PC-3 (cell line): ENCODE data around the gene PCDHB12. TPM values are rescaled to one million over a fixed set of nuclear protein-coding genes. Genes with fewer than 3 reads are reported as not detected.
"Not testable (repeated sequence)": the region's sequence is repeated elsewhere in the genome, so short reads cannot be mapped to it uniquely, and the experiment has no call there.

Source experiments
- ATAC-seq: fragments of 200-7000 bp; cut with Tn5 transposase; 2 replicates; pipeline ENCODE4 v1.9.1; 2020; ENCODE audit warnings: mild to moderate bottlenecking, moderate library complexity
- BruUV-seq: library from RNA; stranded (reverse); fragments of 400-500 nt; replicated peaks from 2 replicates; lab custom pipeline; 2021; lab: Mats Ljungman, UMichigan
- CTCF ChIA-PET: fragments of 300-600 bp; sonication (Branson Sonifier 250); formaldehyde crosslinking; loops from one replicate; lab custom pipeline; 2022; ENCODE audit warnings: antibody characterized with exemption; lab: Charles Lee
- POLR2A ChIA-PET: fragments of 300-600 bp; sonication (Branson Sonifier 250); formaldehyde crosslinking; loops from one replicate; lab custom pipeline; 2022; ENCODE audit warnings: antibody characterized with exemption; ENCODE audit not compliant: unreplicated experiment; lab: Charles Lee
- DNase-seq: peaks from one replicate; pipeline ENCODE4 v3.0.0-alpha.2; 2015
- H2AFZ ChIP-seq: fragments of 300-600 bp; sonication (generic); 2 replicates; pipeline ENCODE4 v1.6.0; 2016; ENCODE audit warnings: antibody characterized with exemption, low read length
- H3F3A ChIP-seq: fragments of 300-600 bp; sonication (generic); one replicate; pipeline ENCODE4 v1.6.0; 2017; ENCODE audit warnings: antibody characterized with exemption, low read length, control low read depth, mild to moderate bottlenecking; ENCODE audit not compliant: unreplicated experiment
- H3K27ac ChIP-seq: fragments of 300-600 bp; sonication (generic); 2 replicates; pipeline ENCODE4 v1.5.1; 2016; ENCODE audit warnings: mild to moderate bottlenecking, low read length
- H3K27me3 ChIP-seq: fragments of 300-600 bp; sonication (generic); 2 replicates; pipeline ENCODE4 v1.6.1; 2016; ENCODE audit warnings: low read length, mixed read lengths
- H3K36me3 ChIP-seq: fragments of 300-600 bp; sonication (generic); 2 replicates; pipeline ENCODE4 v1.6.1; 2016; ENCODE audit warnings: low read depth, mixed run types, low read length, mixed read lengths
- H3K4me1 ChIP-seq: fragments of 300-600 bp; sonication (generic); 2 replicates; pipeline ENCODE4 v1.5.1; 2016; ENCODE audit warnings: low read length; ENCODE audit not compliant: insufficient read depth
- H3K4me2 ChIP-seq: fragments of 300-600 bp; sonication (generic); 2 replicates; pipeline ENCODE4 v1.6.0; 2016; ENCODE audit warnings: low read length
- H3K4me3 ChIP-seq: fragments of 300-600 bp; sonication (generic); 2 replicates; pipeline ENCODE4 v1.5.1; 2016; ENCODE audit warnings: mild to moderate bottlenecking, low read length, mixed read lengths
- H3K79me2 ChIP-seq: fragments of 300-600 bp; sonication (generic); 2 replicates; pipeline ENCODE4 v1.6.1; 2017; ENCODE audit warnings: low read length, mixed read lengths
- H3K9ac ChIP-seq: fragments of 300-600 bp; sonication (generic); 2 replicates; pipeline ENCODE4 v1.6.0; 2016; ENCODE audit warnings: mild to moderate bottlenecking, low read length
- H3K9me2 ChIP-seq: fragments of 300-600 bp; sonication (generic); replicated peaks from 2 replicates; pipeline ENCODE4 v1.6.1; 2016; ENCODE audit warnings: mixed run types, low read length, mixed read lengths
- H3K9me3 ChIP-seq: fragments of 300-600 bp; sonication (generic); 2 replicates; pipeline ENCODE4 v1.6.1; 2016; ENCODE audit warnings: low read length, mixed read lengths
- H4K20me1 ChIP-seq: fragments of 300-600 bp; sonication (generic); 2 replicates; pipeline ENCODE4 v1.6.1; 2016; ENCODE audit warnings: low read length, mixed read lengths
- CTCF ChIP-seq: fragments of 300-600 bp; sonication (generic); conservative IDR thresholded peaks from 2 replicates; pipeline ENCODE4 v1.5.1; 2017; ENCODE audit warnings: antibody characterized with exemption, low read depth, mild to moderate bottlenecking, low read length
- EZH2 ChIP-seq: fragments of 300-600 bp; sonication (generic); IDR thresholded peaks from one replicate; pipeline ENCODE4 v1.6.1; 2017; ENCODE audit warnings: antibody characterized with exemption, mild to moderate bottlenecking, low read length; ENCODE audit not compliant: unreplicated experiment
- intact Hi-C: fragments of 100-400 bp; cut with micrococcal nuclease; formaldehyde crosslinking; loops from 2 replicates; pipeline ENCODE4 v1.9.0; 2023
- total RNA-seq: library from RNA; depleted of rRNA; stranded (reverse); fragments of >200 nt; gene quantifications from 2 replicates; pipeline ENCODE4 v1.2.3, GENCODE V29; 2014

Gene PCDHB12
- total RNA-seq, 1 experiment from 2014 or later, result 0.15 TPM

- H3K4me2 ChIP-seq, result no peak overlapping the region
- H4K20me1 ChIP-seq, result no peaks in the 10 kb centered on the region
- no peak overlapping the region for H2AFZ ChIP-seq
- no peaks in the 10 kb centered on the region for H3F3A ChIP-seq
- CTCF ChIA-PET, result no interaction called here
- BruUV-seq, result no TSS peak
- TF ChIP-seq EZH2, result no peak
- TF ChIP-seq CTCF, result no peak
- no peaks in the 10 kb centered on the region for H3K36me3 ChIP-seq
- H3K9me3 ChIP-seq, result peaks cover 12% of the 10 kb centered on the region
- H3K79me2 ChIP-seq, result no peaks in the 10 kb centered on the region
- no peak overlapping the region for H3K9ac ChIP-seq
- no peaks in the 10 kb centered on the region for H3K27me3 ChIP-seq
- H3K27ac ChIP-seq, result no peak overlapping the region
- ATAC-seq, result no peak
- no peaks in the 10 kb centered on the region for H3K4me1 ChIP-seq
- no peaks in the 10 kb centered on the region for H3K9me2 ChIP-seq
- no peak for DNase-seq
- no peak overlapping the region for H3K4me3 ChIP-seq
- POLR2A ChIA-PET, result no interaction called here
- intact Hi-C loops, result no loop called here
These were observed 32.6 kb upstream of the PCDHB12 start for GRCh38 chr5:141175933-141176332.

- intact Hi-C loops, H3K79me2 ChIP-seq, H3K9me2 ChIP-seq, CTCF ChIA-PET, H2AFZ ChIP-seq, H3K4me2 ChIP-seq, H3K36me3 ChIP-seq, H3K27ac ChIP-seq, DNase-seq, H3K9ac ChIP-seq, H3F3A ChIP-seq, H3K4me3 ChIP-seq, H3K4me1 ChIP-seq, POLR2A ChIA-PET, H4K20me1 ChIP-seq, H3K27me3 ChIP-seq: not testable (repeated sequence)
- H3K9me3 ChIP-seq, result peaks cover 12% of the 10 kb centered on the region
- ATAC-seq, result peak; percentile 57
- BruUV-seq, result TSS peak; percentile 49
These were observed 30.8 kb upstream of the PCDHB12 start, which contains the start of gene PCDHB8 for GRCh38 chr5:141177577-141178191. TSS of gene PCDHB8 (plus strand) at chr5:141177790. CDS start at chr5:141178035, 245 bp downstream.

- not testable (repeated sequence) for ATAC-seq
These were observed 29.1 kb upstream of the PCDHB12 start for GRCh38 chr5:141179371-141179770.

GRCh38 chr5:141179876-141180275 lies 28.6 kb upstream of the PCDHB12 start:
- H3K4me2 ChIP-seq, CTCF ChIA-PET, H3K4me1 ChIP-seq, intact Hi-C loops, H3K36me3 ChIP-seq, H4K20me1 ChIP-seq, H3K27ac ChIP-seq, H3K79me2 ChIP-seq, H3K27me3 ChIP-seq, H3K9me2 ChIP-seq, BruUV-seq, H3F3A ChIP-seq, POLR2A ChIA-PET, DNase-seq, H2AFZ ChIP-seq, H3K9ac ChIP-seq, H3K4me3 ChIP-seq, ATAC-seq: not testable (repeated sequence)
- peaks cover 12% of the 10 kb centered on the region for H3K9me3 ChIP-seq

More at GRCh38 chr5:141179371-141179770, 29.1 kb upstream of the PCDHB12 start:
- H3K9ac ChIP-seq, H3K4me1 ChIP-seq, DNase-seq, H3K27ac ChIP-seq, POLR2A ChIA-PET, H3F3A ChIP-seq, H3K27me3 ChIP-seq, H3K36me3 ChIP-seq, H4K20me1 ChIP-seq, H3K79me2 ChIP-seq, H3K9me2 ChIP-seq, H3K4me2 ChIP-seq, BruUV-seq, H2AFZ ChIP-seq, H3K4me3 ChIP-seq, intact Hi-C loops, CTCF ChIA-PET: not testable (repeated sequence)
- peaks cover 12% of the 10 kb centered on the region for H3K9me3 ChIP-seq
